Cardiac muscle cell (in vitro differentiated cells and primary cell): Measurements from ENCODE around the gene SRP14. TPM values are rescaled to one million over a fixed set of nuclear protein-coding genes. Genes with fewer than 3 reads are reported as not detected.

ENCODE experiments used
- DNase-seq, 2 donors: peaks; one replicate each; pipeline versions ENCODE4 v3.0.0 to v3.0.0-alpha.2; 2010 to 2017; ENCODE audit warnings: low read depth in 1 of 2, low spot score in 1 of 2
- H3K27ac ChIP-seq: fragments of 200-600 bp; sonication (generic); 2 replicates; pipeline ENCODE4 v1.5.1; 2016
- H3K27me3 ChIP-seq: fragments of 200-600 bp; sonication (generic); 2 replicates; pipeline ENCODE4 v1.6.0; 2016; ENCODE audit warnings: control low read depth
- H3K36me3 ChIP-seq: fragments of 200-600 bp; sonication (generic); 2 replicates; pipeline ENCODE4 v1.5.1; 2016; ENCODE audit warnings: control low read depth
- H3K4me1 ChIP-seq: fragments of 200-600 bp; sonication (generic); 2 replicates; pipeline ENCODE4 v1.8.1; 2017; ENCODE audit warnings: low read depth, mild to moderate bottlenecking, mixed run types
- H3K4me3 ChIP-seq: fragments of 200-600 bp; sonication (generic); 2 replicates; pipeline ENCODE4 v1.5.1; 2016; ENCODE audit warnings: mild to moderate bottlenecking
- H3K9me3 ChIP-seq: fragments of 200-600 bp; sonication (generic); 2 replicates; pipeline ENCODE4 v1.5.1; 2017; ENCODE audit warnings: low read depth, mild to moderate bottlenecking, control low read depth
- CTCF ChIP-seq: IDR thresholded peaks from 2 replicates; pipeline ENCODE4 v1.5.1; 2012; ENCODE audit warnings: low read depth, mild to moderate bottlenecking, low read length
- polyA plus RNA-seq: library from polyadenylated mRNA; unstranded; fragments of >200 nt; fragmentation: Nextera tagmentation; extraction: Ambion mirVana; gene quantifications from 2 replicates; pipeline ENCODE4 v1.2.1, GENCODE V29; 2016
- total RNA-seq: library from RNA; depleted of rRNA; stranded (reverse); fragments of >200 nt; gene quantifications from 2 replicates; pipeline ENCODE4 v1.2.3, GENCODE V29; 2016

The SRP14 gene
- total RNA-seq (691 and 719 TPM in 2 replicates), polyA plus RNA-seq (1,163 and 1,525 TPM in 2 replicates)

DNA sequence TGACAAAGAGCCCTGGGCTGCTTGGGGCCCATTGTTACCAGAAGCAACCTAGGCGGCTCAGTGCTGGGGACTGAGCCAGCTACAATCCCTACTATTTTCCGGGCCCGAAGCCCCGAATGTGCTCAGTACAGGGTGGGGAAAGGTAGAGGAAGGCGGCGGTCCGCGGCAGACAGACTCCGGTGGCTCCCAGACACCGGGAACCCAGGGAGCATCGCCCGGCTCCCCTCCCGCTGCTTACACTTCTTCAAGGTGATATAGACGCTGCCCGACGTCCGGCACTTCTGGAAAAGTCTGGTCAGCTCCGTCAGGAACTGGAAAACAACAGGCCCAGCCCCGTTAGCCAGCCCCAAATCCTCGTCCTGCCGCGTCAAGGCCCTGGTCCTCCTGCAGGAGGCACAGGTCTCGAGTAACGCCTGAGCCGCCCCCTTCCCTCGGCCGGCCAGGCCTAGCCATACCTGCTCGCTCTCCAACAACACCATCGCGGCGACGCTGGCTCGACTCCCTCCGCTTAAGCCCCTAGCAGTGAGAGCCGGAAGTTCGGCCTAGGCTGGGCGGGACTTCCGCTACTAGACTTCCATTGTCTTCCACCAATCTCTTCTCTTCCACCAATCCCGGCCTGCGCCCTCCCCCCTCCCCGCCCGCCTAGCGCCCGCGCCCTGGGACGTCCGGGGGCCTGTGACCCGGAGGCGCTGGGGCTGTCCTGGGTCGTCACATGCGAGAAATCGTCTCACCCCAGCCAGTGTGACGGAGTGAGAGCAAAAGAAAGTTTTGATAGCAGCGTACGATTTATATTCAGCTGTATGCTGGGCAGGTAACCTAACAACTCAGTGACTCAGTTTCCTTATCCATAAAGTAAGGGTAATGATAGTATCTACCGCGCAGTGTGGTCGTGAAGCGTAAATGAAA is at the start of gene SRP14:
Gene SRP14 (minus strand): TSS at position 544 of the 906 bp plus-strand sequence. CDS start 65 bp downstream, at position 479.
- Histone ChIP-seq H3K27ac (peak within 1 kb of the TSS; percentile 96), H3K36me3 (peaks cover 35% of the 10 kb centered on the region), H3K4me1 (peaks cover 8% of the 10 kb centered on the region), H3K9me3 (no peaks in the 10 kb centered on the region), H3K27me3 (no peaks in the 10 kb centered on the region), H3K4me3 (peak within 1 kb of the TSS; percentile 50)
- DNase-seq = peak; percentile 94 to 96
- no peak for TF ChIP-seq CTCF

DNA sequence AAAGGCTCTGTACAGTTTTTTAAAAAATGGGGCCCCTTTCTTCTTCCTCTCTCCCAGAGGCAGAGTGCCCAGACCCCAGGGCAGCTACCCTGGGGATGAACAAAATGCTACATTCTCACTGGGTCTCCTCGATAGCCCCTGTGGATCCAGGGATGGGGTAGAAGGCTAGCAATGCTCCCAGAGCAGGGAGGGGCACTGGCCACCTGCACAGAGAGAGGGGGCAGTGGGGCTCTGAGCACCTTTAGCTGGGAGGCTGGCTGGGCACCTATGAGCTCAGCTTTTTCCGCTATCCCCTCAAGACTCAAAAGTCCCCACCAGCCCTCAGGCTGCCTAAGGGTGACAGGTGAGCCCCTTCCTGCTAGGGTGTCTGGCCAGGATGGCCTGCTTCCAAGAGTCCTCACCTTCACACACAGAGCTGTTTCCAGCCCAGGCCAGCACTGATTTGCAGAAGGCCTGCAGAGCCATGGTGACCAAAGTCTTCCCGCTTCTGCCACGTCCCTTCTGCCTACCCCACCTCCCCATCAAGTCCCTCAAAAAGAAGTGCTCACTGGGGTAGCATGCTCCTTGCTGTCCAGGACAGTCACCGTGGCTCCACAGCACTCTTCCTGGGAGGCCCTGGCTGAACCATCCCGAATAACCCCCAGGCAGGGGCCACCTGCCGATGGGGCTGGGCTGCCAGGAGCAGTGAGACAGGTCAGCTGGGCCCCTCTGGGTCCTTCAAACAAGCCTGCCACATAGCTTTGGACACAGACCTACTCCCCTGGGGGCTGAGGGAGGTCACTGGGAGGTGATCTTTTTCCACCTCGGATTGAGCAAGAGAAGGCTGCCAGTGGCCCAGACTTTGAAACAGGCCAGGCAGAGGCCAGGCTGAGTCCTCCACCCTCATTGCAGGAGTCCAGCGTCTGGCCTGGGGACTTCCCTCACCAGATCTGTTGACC is 49.3 kb upstream of the SRP14 start:
- H3K27ac ChIP-seq = peak overlapping the region; percentile 96
- peak in 1 of 2 donors; percentile 59 for DNase-seq
- H3K4me3 ChIP-seq = no peak overlapping the region
- H3K4me1 ChIP-seq = peaks cover 75% of the 10 kb centered on the region
- no peaks in the 10 kb centered on the region for H3K36me3 ChIP-seq
- no peak for TF ChIP-seq CTCF
- no peaks in the 10 kb centered on the region for H3K27me3 ChIP-seq
- H3K9me3 ChIP-seq = no peaks in the 10 kb centered on the region

DNA sequence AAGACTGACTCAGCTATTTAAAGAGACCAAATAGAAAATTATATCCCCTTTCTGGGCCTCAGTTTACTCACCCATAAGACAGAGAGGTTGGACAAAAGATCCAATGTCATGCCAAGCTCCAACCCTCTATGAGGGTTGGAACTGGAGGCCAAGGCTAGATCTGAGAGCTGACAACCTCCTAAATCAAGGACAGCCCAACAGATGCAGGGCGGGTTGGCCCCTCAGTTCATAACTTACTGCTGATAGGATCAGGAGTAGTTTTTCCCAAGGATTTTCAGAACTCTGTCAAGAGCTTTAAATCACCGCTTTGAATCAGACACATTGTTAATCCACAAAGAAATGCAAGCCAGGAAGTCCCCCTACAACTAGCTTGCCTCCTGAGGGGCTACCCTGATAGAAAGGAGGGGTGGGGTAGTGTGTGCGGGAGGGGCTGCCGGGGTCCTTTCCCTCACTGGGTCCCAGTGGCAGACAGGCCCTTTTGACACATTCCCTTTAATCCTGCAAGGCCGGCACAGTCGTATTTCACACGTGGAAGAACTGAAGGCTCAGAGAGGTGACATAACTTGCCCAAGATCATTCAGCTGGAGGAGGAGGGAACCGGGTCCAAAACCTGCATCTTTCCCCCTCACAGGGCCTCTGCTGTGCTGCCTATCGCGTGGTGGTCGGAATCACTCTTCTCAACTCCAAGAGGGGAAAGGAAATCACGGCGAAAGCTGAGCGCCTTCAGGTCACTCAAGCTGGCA is 48.3 kb upstream of the SRP14 start:
- no peaks in the 10 kb centered on the region for H3K9me3 ChIP-seq
- H3K36me3 ChIP-seq = no peaks in the 10 kb centered on the region
- peaks cover 67% of the 10 kb centered on the region for H3K4me1 ChIP-seq
- no peak for DNase-seq
- H3K27ac ChIP-seq = peak overlapping the region; percentile 96
- H3K4me3 ChIP-seq = no peak overlapping the region
- no peak for TF ChIP-seq CTCF
- H3K27me3 ChIP-seq = no peaks in the 10 kb centered on the region

DNA sequence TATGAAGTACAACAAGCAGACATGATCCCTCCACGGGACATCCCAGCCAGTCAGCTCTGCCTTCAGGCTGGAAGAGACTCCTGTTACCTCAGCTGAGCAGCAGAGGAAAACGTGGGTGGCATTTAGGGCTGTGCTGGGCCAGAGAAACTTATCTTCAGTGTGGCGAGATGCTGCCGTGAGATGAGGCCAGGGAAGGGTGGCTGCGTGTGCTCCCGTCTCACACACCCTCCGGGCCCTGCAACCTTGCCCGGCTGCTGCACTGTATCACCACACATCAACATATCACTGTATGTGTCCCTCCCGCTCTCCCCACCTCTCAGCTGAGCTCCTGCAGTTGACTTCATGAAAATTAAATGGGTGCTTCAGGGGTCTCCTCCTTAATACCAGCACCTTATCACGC is 46.3 kb upstream of the SRP14 start:
- peak overlapping the region; percentile 11 for H3K27ac ChIP-seq
- no peak overlapping the region for H3K4me3 ChIP-seq
- H3K4me1 ChIP-seq = peaks cover 65% of the 10 kb centered on the region
- TF ChIP-seq CTCF = no peak
- no peaks in the 10 kb centered on the region for H3K27me3 ChIP-seq
- peak in 1 of 2 donors; percentile 52 for DNase-seq
- H3K9me3 ChIP-seq = no peaks in the 10 kb centered on the region
- no peaks in the 10 kb centered on the region for H3K36me3 ChIP-seq

GRCh38 chr15:40084650-40085049 is 45.7 kb upstream of the SRP14 start:
- Histone ChIP-seq H3K36me3 (no peaks in the 10 kb centered on the region), H3K27me3 (no peaks in the 10 kb centered on the region), H3K27ac (no peak overlapping the region), H3K4me3 (no peak overlapping the region), H3K9me3 (no peaks in the 10 kb centered on the region), H3K4me1 (peaks cover 64% of the 10 kb centered on the region)
- TF ChIP-seq CTCF = no peak
- DNase-seq = no peak
